ENCODE measurements around the gene CHD3. TPM values are rescaled to one million over a fixed set of nuclear protein-coding genes. Genes with fewer than 3 reads are reported as not detected.
"Not testable (repeated sequence)": the region's sequence is repeated elsewhere in the genome, so short reads cannot be mapped to it uniquely, and the experiment has no call there.

CHD3 gene
- total RNA-seq, 1 experiment from 2014 or later: 27.5 TPM

DNA sequence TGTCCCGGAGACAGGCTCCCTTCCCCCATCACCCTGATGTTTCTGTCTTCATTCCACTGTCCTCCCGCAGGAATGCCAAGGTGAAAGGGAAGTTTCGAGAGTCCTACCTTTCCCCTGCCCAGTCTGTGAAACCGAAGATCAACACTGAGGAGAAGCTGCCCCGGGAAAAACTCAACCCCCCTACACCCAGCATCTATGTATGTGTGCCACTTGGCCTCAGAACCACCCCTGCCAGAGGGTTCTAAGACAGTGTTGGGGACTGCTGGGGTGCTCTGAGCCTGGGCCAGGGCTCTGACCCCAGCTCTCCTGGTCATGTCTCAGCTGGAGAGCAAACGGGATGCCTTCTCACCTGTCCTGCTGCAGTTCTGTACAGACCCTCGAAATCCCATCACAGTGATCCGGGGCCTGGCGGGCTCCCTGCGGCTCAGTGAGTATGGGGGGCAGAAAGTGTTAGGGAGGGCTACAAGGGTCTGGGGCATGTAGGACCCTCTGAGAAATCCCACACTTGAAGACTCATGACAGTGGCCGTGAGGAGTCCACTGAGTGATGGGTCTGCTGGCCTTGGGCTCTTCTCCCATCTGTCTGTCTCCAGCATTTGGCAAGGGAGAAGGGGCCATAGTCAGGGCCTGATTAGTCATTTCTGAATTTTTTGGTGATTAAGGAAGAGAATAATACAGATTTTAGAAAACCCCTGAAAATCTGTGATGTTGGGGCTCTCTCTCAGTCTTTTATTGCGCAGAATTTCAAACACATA lies 38.7 kb upstream of the CHD3 start:
- no peak for DNase-seq (ENCODE audit: low read depth)

DNA sequence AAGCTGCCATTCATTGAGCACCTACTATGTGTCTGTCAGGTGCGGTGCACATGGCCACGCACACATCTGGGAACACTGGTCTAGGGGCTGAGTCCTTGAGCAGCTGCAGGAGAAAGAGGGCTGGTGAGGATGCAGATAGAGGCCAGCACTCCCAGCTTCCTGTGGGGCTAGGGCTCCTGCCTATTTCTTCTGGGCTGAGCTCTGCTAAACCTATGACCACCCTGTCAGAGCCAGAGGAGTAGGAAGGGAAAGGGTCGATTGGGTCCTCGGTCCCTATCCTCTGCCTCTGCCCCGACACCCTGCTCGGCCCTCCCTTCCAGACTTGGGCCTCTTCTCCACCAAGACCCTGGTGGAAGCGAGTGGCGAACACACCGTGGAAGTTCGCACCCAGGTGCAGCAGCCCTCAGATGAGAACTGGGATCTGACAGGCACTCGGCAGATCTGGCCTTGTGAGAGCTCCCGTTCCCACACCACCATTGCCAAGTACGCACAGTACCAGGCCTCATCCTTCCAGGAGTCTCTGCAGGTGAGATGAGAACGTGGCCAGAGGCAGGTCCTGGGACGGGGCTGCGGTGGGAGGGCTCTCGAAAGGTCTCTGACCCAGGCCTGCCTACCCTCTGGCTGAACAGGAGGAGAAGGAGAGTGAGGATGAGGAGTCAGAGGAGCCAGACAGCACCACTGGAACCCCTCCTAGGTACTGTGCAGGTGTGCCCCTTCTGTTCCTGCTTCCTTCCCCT lies 37.7 kb upstream of the CHD3 start:
- DNase-seq (ENCODE audit: low read depth): no peak

DNA sequence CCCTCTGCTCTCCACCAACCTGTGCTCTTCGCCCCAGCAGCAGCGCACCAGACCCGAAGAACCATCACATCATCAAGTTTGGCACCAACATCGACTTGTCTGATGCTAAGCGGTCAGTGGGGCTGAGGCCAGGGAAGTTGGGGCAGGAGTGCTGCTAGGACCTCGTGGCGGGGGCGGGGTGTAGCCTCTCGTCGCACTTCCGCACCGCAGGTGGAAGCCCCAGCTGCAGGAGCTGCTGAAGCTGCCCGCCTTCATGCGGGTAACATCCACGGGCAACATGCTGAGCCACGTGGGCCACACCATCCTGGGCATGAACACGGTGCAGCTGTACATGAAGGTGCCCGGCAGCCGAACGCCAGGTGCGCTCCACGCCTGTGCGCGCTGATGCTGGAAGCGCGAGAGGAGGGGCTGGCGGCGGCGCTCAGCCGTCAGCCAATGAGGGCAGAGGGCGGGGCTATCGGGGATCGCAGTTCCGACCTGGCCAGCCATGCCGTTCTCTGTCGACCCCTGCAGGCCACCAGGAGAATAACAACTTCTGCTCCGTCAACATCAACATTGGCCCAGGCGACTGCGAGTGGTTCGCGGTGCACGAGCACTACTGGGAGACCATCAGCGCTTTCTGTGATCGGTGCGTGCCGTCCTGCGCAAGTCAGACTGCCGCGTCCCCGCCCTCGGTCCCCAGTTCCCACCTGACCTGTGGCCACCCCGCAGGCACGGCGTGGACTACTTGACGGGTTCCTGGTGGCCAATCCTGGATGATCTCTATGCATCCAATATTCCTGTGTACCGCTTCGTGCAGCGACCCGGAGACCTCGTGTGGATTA lies 36.9 kb upstream of the CHD3 start:
- DNase-seq (ENCODE audit: low read depth): peak; percentile 84

DNA sequence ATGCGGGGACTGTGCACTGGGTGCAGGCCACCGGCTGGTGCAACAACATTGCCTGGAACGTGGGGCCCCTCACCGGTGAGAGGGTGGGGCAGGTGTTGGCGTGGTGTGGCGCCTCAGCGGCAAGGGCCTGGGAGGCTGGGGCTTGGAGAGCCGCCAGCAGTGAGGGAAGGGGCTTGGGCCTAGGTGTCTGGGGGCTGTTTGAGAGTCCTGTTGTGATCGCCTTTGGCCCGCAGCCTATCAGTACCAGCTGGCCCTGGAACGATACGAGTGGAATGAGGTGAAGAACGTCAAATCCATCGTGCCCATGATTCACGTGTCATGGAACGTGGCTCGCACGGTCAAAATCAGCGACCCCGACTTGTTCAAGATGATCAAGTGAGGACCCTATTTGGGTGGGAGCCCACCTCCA lies 36.3 kb upstream of the CHD3 start:
- DNase-seq (ENCODE audit: low read depth): no peak

DNA sequence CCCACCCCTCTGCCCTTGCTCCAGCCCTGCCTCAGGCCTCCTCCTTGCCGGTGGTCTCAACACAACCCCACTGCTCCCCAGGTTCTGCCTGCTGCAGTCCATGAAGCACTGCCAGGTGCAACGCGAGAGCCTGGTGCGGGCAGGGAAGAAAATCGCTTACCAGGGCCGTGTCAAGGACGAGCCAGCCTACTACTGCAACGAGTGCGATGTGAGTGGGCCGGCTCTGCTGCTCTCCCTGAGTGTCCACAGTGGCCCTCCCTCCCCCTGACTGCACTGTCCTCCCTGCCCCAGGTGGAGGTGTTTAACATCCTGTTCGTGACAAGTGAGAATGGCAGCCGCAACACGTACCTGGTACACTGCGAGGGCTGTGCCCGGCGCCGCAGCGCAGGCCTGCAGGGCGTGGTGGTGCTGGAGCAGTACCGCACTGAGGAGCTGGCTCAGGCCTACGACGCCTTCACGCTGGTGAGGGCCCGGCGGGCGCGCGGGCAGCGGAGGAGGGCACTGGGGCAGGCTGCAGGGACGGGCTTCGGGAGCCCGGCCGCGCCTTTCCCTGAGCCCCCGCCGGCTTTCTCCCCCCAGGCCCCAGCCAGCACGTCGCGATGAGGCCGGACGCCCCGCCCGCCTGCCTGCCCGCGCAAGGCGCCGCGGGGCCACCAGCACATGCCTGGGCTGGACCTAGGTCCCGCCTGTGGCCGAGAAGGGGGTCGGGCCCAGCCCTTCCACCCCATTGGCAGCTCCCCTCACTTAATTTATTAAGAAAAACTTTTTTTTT lies 35.5 kb upstream of the CHD3 start:
- no peak for DNase-seq (ENCODE audit: low read depth)

DNA sequence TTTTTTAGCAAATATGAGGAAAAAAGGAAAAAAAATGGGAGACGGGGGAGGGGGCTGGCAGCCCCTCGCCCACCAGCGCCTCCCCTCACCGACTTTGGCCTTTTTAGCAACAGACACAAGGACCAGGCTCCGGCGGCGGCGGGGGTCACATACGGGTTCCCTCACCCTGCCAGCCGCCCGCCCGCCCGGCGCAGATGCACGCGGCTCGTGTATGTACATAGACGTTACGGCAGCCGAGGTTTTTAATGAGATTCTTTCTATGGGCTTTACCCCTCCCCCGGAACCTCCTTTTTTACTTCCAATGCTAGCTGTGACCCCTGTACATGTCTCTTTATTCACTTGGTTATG lies 34.9 kb upstream of the CHD3 start:
- DNase-seq (ENCODE audit: low read depth): no peak

DNA sequence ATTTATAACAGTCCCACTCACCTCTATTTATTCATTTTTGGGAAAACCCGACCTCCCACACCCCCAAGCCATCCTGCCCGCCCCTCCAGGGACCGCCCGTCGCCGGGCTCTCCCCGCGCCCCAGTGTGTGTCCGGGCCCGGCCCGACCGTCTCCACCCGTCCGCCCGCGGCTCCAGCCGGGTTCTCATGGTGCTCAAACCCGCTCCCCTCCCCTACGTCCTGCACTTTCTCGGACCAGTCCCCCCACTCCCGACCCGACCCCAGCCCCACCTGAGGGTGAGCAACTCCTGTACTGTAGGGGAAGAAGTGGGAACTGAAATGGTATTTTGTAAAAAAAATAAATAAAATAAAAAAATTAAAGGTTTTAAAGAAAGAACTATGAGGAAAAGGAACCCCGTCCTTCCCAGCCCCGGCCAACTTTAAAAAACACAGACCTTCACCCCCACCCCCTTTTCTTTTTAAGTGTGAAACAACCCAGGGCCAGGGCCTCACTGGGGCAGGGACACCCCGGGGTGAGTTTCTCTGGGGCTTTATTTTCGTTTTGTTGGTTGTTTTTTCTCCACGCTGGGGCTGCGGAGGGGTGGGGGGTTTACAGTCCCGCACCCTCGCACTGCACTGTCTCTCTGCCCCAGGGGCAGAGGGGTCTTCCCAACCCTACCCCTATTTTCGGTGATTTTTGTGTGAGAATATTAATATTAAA lies 34.4 kb upstream of the CHD3 start:
- no peak for DNase-seq (ENCODE audit: low read depth)

DNA sequence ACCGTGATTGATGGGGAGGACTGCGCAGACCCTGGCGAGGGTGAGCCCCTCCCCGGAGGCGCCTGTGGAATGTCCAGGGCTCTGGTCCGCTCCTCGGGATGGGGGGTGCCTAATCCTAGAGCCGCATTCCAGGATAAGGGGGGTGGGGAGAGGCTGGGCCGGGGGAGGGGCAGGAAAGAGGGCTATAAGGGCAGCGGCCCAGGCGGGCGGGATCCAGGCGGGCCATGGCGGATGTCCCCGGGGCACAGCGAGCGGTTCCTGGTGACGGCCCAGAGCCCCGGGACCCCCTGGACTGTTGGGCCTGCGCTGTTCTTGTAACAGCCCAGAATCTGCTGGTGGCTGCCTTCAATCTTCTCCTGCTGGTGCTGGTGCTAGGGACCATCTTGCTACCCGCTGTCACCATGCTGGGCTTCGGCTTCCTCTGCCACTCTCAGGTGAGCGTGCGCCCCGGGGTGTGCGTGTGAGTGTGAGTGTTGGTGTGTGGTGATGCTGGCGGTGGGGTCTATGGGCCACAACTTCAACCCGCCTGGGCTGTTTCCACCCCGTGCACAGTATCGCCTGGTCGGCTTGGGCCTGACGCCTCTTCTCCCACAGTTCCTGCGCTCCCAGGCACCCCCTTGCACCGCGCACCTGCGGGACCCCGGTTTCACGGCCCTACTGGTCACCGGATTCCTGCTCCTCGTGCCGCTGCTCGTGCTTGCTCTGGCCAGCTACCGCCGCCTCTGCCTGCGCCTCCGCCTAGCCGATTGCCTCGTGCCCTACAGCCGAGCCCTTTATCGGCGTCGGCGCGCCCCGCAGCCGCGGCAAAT lies 33.5 kb upstream of the CHD3 start, which contains the start of gene TMEM88:
TMEM88 (plus strand) TSS at position 216 of the 809 bp plus-strand sequence; CDS start at position 225, 9 bp downstream.
- DNase-seq (ENCODE audit: low read depth): no peak

DNA sequence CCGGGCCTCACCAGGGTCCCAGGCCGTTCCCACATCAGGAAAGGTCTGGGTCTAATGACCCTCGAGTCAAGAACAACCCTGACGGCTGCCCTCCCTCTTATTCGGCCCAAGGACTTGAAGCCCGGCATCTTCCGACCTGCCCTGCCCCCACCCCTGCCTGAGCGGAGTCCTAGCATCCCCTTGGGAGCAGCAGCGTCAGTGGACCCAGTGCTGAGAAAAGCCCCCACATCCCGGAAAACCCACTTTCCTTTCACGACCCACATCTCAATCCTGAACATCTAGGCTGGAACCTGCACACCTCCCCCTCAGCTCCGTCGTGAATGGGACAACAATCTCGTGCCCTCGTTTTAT lies 33.0 kb upstream of the CHD3 start:
- DNase-seq (ENCODE audit: low read depth): no peak

DNA sequence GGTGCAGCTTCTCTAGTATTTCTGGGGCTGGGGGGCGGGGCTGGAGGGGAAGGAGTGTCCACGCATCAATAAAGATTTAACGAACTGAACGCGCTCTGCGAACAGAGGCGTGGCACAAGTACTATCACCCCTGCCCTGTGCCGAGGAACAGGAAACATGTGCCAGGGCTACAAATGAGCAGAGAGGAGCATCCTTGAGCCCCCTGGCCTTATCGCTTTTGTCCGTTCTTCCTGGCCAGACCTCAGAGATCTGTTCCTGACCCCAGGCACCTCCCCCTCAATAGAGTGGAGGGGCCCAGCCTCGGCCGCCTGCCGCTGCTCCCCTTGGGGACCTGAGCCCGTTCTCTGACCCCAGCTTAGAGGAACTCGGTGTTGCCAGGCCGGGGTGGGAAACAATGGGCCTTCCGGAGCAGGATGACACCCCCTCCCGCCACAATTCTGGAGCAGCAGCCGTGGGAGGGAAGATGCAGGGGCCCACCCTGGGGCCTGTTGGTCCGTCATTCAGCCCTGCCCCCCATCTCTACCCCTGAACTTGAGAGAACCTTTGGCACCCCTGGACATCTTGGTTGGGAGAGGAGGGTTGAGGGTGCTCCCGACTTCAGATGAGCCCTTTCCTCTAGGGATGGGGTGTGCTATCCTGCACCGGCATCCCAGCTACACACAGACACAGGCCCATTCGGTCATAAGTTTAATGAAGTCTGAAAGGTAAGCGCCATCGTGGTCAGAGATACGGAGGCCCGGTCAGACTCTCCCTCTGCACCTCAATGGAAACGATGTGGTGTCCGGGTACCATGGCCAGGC lies 32.4 kb upstream of the CHD3 start:
- DNase-seq (ENCODE audit: low read depth): no peak

DNA sequence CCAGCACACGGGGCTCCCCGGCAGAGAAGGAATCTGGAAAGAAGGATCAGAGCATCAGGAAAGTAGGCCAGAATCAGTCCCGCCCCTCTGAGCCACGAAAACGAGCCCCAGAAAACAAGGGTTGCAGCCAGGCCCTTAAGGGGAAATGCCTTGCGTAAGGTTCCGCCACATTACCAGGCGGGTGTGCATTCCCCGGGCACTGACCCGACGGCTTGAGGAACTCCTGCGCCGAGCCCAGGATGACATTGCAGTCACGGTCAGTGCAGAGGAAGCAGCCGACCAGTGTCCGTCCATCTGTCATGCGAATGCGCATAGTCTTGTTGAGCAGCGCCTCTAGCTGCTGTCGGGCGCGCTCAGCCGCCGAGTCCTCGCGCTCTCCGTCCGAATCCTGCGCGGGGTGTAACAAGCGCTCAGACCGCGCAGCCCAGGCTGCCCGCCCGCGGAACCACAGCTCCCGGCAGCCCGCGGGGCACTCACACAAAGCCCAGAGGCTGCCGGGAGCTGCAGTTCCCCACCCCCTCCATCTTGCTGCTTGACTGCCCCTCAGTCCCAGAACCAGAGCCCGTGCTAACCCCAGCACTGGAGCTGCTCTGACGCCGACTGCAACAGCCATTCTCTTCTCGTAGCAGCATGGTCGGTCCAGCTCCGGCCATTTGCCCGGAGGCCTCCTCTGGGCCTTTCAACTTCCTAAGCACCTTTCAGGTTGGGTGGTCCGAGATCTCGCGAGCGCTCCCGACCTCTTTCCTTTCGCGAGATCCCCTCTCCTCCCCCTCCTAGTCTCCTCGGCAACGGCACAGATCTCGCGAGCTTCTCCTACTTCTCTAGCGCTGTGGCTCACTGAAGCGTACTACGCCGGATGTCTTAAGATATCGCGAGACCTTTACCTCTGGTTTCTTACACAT lies 31.5 kb upstream of the CHD3 start, which contains the start of gene NAA38:
NAA38 (minus strand) TSS at position 749 of the 902 bp plus-strand sequence; CDS start at position 653, 96 bp downstream.
- peak; percentile 96 for DNase-seq (ENCODE audit: low read depth)

DNA sequence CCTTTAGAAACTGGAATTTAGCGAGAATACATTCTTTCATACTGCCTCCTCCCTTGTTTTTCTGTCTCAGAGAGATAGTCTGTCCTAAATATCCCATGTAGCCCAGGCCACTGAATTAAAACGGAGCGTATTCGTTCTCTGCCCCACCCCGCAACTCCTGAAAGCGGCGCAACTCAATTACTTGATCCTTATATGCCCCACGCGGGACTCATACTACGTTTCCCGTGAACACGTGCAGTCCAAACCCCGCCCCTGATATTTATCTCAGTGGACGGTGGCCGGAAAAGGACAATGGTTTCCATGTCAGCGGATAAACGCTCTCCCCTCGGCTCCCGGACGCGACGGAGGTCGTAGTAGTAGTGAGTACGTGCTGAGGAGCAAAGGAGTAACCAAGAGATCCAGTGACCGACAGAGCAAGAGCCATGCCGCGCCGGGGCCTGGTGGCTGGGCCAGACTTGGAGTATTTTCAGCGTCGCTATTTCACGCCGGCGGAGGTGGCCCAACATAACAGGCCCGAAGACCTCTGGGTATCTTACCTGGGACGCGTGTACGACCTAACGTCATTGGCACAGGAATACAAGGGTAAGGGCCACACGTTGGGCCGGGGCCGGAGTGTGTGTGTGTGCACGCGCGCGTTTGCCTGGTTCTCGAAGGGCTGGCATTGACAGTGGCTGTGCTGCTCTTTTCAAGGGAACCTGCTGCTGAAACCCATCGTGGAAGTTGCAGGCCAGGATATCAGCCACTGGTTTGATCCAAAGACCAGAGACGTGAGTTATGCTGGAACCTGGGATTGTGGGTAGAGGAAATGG lies 30.7 kb upstream of the CHD3 start, which contains the start of gene CYB5D1:
CYB5D1 (plus strand) TSS at position 291 of the 809 bp plus-strand sequence; CDS start at position 423, 132 bp downstream.
- DNase-seq (ENCODE audit: low read depth): peak; percentile 88

DNA sequence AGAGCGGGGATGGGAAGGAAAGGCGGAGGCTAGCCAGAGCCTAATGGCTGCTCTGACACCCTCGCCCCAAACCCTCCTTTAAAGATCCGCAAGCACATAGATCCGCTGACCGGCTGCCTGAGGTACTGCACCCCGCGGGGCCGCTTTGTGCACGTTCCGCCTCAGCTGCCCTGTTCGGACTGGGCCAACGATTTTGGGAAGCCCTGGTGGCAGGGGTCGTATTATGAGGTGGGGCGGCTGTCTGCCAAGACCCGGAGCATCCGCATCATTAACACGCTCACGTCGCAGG lies 30.1 kb upstream of the CHD3 start:
- peak; percentile 50 for DNase-seq (ENCODE audit: low read depth)

DNA sequence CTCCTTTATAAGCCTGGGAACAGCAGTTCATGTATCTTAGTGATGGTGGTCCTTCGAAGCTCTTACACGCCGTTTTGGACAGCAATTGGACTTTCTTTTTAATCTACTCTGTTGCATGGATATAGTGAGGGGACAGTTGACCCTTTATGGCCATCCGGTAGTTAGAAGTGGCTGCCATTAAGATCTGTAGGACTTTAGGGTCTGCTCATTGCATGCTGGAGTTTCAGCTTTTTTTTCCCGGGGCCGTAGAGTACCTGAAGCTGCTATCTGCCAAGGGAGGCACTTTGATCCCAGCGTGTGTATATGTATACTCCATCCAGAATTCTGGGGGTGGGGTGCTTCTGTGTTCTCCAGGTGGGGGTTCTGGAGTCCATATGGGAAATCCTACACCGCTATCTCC lies 29.6 kb upstream of the CHD3 start:
- no peak for DNase-seq (ENCODE audit: low read depth)

DNA sequence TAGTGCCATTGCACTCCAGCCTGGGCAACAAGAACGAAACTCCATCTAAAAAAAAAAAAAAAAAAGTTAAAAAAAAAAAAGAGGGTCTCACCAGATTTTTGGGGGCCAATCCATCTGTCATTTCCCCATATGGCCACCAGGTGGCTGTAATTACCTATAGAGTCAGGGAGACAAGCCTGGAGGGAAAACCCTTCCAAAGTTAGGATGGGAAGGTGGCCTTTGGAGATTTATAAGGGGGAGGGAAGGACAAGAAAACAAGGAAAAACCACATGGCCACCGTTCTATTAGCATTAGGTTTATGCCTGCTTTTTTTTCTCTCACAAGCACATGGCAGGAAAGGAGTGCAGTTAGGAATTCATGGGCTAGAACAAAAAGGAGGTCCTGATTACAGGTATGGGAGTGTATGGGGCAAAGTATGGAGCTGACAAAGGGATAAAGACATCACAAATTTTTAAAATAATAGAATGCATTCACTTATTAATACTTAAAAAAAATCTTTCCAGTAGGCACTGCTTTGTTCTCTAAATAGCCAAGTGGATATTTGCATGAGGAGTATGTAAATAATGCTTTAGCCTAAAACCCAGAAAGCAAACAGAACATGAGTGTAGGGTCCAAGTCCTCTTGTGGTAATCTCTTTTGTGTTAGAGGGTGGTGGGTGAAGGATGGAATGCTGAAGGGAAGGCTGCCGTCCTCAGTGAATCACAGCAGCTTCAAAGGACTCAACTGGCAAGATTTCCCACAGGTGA lies 25.7 kb upstream of the CHD3 start:
- no peak for DNase-seq (ENCODE audit: low read depth)

DNA sequence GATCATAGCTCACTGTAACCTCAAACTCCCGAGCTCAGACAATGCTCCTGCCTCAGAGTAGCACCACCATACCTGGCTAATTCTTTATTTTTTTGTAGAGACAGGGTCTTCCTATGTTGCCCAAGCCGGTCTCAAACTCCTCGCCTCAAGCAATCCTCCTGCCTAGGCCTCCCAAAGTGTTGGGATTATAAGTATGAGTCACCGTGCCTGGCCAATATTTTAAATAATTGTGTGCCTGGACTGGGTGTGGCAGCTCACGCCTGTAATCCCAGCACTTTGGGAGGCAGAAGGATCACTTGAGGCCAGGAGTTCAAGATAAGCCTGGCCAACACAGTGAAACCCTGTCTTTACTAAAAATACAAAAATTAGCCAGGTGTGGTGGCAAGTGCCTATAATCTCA lies 24.2 kb upstream of the CHD3 start:
- not testable (repeated sequence) for DNase-seq (ENCODE audit: low read depth)

All from Daoy (cell line).